Stomach smooth muscle (tissue), 2 donors: ENCODE results near the gene REM2.
"Not testable (repeated sequence)": the region's sequence is repeated elsewhere in the genome, so short reads cannot be mapped to it uniquely, and the experiment has no call there.

Source experiments
- H3K27ac ChIP-seq: one replicate; pipeline ENCODE4 v1.7.0; 2013; ENCODE audit warnings: mild to moderate bottlenecking, low read length, inconsistent platforms
- H3K27me3 ChIP-seq, 2 donors: one replicate each; pipeline ENCODE4 v1.7.0; 2013; ENCODE audit warnings: low read length in 2 of 2; ENCODE audit not compliant: insufficient read depth in 2 of 2, control insufficient read depth in 1 of 2
- H3K36me3 ChIP-seq, 2 donors: one replicate each; pipeline ENCODE4 v1.7.0; 2013; ENCODE audit warnings: low read length in 2 of 2; ENCODE audit not compliant: control insufficient read depth in 2 of 2, insufficient read depth in 2 of 2
- H3K4me1 ChIP-seq: one replicate; pipeline ENCODE4 v1.7.0; 2013; ENCODE audit warnings: low read length; ENCODE audit not compliant: control insufficient read depth, insufficient read depth
- H3K4me3 ChIP-seq, 2 donors: one replicate each; pipeline ENCODE4 v1.7.0; 2013; ENCODE audit warnings: low read length in 2 of 2
- H3K9ac ChIP-seq, 2 donors: one replicate each; pipeline ENCODE4 v1.7.0; 2013; ENCODE audit warnings: low read length in 2 of 2, mild to moderate bottlenecking in 1 of 2
- H3K9me3 ChIP-seq, 2 donors: one replicate each; pipeline ENCODE4 v1.7.0; 2013; ENCODE audit warnings: low read length in 2 of 2; ENCODE audit not compliant: control insufficient read depth in 2 of 2
- donor health status: healthy.
- donor health status: Pancreatic carcinoma.

Gene REM2

DNA sequence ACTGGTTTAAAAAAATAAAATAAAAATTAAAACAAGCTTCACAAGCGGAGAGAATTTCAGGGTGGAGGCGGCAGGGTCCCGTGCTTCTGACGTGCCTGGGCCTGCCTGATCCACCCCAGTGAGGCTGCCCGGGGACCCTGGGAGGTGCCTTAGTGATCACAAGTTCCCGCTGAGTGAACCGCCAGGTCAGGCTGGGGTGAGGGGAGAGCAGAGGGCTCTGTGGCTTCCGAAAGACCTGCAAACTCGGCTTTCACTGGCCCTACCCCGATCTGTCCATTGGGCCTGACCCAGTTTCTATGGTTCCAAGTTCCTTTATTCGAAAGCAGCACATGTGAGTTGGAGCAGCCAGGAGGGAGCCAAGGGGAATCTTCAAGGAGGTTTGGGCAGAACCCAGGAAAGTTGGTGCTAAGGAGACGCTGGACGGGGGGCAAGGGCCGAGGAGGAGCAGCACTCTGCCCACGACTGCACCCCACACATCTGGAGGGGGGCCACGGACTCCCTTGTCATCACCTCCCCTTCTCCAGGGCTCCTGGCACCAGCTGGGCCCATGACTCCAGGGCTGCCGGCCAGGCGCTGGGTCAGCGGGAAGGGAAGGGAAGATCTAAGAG, 33.7 kb upstream of the REM2 start:
- Histone ChIP-seq H3K4me3 (peak overlapping the region; percentile 12 to 52), H3K27ac (peak overlapping the region; percentile 88), H3K9ac (peak overlapping the region; percentile 39 to 51)

DNA sequence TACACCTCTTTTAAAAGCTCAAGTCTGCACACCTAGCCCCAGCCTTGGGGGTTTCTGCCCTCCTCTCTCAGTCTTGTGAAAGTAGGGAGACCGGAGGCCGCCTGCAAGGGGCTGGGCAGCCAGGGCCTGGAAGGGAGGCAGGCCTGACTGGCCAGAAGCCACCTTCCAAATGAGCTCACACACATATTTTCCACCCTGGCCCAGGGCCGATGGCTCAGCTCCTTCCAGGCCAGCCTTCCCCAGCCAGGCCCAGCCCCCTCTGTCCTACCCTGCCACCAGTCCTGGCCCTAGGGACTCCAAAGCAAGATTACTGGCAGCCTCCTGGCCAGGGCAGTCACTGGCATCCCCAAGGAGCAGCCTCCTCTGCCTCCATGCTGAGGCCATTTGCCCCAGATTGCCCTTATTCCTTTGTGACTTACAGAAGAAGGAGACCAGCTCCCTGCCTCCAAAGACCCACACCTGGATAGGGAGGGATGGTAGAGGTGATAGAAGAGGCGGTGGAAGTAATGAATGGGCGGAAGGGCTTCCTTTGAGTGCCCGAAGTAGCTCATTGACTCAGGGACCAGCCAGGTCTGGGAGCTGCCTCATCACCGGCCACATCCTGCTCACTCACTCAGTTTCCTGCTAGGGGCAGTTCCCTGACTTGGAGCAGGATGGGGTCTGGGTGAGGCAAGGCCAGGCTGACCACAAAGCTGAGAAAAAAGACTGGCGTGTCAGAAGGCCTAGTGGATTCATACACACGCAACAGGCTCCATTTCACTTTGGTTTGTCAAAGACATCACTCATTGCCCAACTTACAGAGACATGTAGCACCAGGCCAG, 31.9 kb upstream of the REM2 start:
- Histone ChIP-seq H3K4me3 (peak overlapping the region; percentile 40 to 41), H3K4me1 (peaks cover 61% of the 10 kb centered on the region), H3K9ac (peak overlapping the region; percentile 31 to 66)

More for the DNA sequence above, 33.7 kb upstream of the REM2 start:
- Histone ChIP-seq H3K27me3 (no peaks in the 10 kb centered on the region), H3K9me3 (no peaks in the 10 kb centered on the region), H3K36me3 (peaks cover 19% of the 10 kb centered on the region in 2 donors), H3K4me1 (peaks cover 71% of the 10 kb centered on the region)

DNA sequence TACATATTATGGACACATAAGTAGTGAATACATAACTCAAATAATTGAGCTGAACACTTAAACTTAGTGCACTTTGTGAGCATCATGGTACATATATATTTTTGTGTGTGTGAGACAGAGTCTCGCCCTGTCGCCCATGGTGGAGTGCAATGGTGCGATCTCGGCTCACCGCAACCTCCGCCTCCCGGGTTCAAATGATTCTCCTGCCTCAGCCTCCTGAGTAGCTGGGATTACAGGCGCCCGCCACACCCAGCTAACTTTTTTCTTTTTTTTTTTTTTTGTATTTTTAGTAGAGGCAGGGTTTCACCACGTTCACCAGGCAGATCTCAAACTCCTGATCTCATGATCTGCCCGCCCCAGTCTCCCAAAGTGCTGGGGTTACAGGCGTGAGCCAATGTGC, 30.8 kb upstream of the REM2 start:
- H3K36me3 ChIP-seq, H3K27ac ChIP-seq, H3K27me3 ChIP-seq, H3K9ac ChIP-seq, H3K9me3 ChIP-seq: not testable (repeated sequence)
- Histone ChIP-seq H3K4me3 (peak overlapping the region in 1 of 2 donors; percentile 79), H3K4me1 (peaks cover 51% of the 10 kb centered on the region)

More for the DNA sequence above, 31.9 kb upstream of the REM2 start:
- no peaks in the 10 kb centered on the region for H3K27me3 ChIP-seq
- peaks cover 3 to 4% of the 10 kb centered on the region in 2 donors for H3K36me3 ChIP-seq
- H3K9me3 ChIP-seq, result no peaks in the 10 kb centered on the region
- H3K27ac ChIP-seq, result peak overlapping the region; percentile 82

DNA sequence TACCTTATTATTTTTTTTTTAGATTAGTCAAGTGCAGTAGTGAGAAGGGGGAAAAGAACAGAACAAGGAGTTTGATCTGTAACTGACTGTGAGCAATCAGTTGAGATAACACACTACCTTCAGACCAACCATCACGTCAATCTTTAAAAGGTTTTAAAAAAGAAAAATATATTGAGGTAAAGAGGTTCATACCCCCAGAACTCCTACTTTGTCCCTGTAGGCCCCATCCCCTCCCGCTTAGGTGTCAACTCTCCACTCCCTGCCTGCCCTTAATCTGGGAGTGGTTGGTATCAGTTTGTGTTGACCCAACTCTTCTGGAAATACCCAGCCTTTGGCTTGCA, 30.5 kb upstream of the REM2 start:
- Histone ChIP-seq H3K4me3 (peak overlapping the region; percentile 79 to 88), H3K27ac (peak overlapping the region; percentile 31), H3K9ac (no peak overlapping the region)

DNA sequence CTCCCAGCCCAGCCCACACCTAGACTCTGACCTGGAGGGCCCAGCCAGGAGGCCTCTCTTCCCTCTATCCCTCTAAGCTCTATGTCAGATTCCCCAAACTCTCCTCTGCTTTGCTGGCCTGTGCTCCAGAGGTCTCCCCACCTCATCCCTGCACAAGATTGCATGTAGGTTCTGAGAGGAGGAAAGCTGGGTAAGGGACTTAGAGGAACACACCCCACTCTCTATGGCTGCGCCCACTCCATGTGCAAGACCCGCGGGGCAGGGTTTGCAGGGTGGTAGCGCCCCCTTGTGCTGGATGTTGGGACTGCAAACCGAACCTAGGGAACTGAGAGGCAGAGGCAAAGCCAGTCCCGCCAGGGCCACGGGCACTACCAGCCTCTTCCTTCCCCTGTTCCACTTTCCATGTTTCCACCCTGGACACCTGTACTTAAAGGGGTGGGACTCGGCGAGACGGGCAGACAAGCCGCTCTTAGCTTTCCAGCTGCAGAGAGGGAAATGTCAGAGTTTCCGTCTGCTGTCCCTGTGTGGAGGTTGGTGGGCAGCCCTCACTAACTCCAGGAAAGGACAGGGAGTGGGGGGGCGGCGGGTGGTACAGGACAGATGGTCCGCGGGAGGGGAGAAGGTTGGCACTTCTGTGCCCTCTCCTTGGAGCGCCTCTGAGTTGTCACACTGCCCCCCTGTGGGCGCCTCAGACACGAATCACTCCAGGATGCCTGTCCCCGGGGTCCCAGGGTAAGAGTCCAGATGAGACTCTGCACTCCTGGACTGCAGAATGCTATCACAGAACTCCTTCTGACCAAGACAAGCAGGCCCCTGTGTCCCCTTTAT, 29.9 kb upstream of the REM2 start:
- peak overlapping the region; percentile 31 for H3K27ac ChIP-seq
- H3K9me3 ChIP-seq, result no peaks in the 10 kb centered on the region
- no peaks in the 10 kb centered on the region for H3K36me3 ChIP-seq
- peak overlapping the region; percentile 68 to 73 for H3K9ac ChIP-seq
- peak overlapping the region; percentile 79 to 88 for H3K4me3 ChIP-seq
- H3K4me1 ChIP-seq, result peaks cover 44% of the 10 kb centered on the region
- no peaks in the 10 kb centered on the region for H3K27me3 ChIP-seq

More for the DNA sequence above, 30.5 kb upstream of the REM2 start:
- Histone ChIP-seq H3K9me3 (no peaks in the 10 kb centered on the region), H3K4me1 (peaks cover 50% of the 10 kb centered on the region), H3K36me3 (no peaks in the 10 kb centered on the region), H3K27me3 (no peaks in the 10 kb centered on the region)

DNA sequence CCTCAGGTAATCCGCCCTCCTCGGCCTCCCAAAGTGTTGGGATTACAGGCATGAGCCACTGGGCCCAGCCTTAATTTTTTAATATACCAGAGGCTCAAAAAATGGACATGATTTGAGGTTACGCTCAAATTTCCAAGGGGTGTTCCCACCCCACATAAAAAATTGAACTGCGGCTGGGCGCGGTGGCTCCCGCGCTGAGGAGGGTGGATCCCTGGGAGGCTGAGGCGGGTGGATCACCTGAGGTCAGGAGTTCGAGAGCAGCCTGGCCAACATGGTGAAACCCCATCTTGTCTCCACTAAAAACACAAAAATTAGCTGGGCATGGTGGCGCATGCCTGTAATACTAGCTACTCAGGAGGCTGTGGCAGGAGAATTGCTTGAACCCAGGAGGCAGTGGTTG, 28.7 kb upstream of the REM2 start:
- peaks cover 33% of the 10 kb centered on the region for H3K4me1 ChIP-seq
- not testable (repeated sequence) for H3K4me3 ChIP-seq, H3K9me3 ChIP-seq, H3K9ac ChIP-seq, H3K27ac ChIP-seq, H3K27me3 ChIP-seq, H3K36me3 ChIP-seq

DNA sequence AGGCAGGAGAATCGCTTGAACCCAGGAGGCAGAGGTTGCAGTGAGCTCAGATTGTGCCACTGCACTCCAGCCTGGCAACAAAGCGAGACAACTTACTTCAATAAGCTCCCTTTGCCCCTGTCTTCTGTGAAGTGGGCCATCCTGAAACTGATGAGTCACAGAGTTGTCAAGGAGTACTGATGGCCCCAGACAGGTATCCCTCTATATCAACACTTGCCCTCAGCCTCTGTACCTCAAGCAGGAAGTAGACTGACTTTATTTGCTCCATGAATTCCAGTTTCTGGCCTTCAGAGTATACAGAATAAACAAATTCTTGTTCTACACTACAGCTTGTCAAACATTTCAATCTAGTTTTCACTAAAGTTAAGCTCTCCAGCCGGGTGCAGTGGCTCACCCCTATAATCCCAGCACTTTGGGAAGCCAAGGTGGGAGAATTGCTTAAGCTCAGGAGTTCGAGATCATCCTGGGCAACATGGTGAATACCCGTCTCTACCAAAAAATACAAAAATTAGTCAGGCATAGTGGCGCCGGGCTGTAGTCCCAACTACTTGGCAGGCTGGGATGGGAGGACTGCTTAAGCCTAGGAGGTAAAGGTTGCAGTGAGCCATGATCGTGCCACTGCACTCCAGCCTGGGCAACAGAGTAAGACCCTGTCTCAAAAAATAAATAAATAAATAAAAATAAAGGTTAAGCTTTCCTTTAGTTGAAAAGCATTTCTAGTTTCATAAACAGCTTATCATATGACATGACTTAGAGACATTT, 27.9 kb upstream of the REM2 start:
- Histone ChIP-seq H3K9ac (no peak overlapping the region), H3K27me3 (no peaks in the 10 kb centered on the region), H3K4me1 (peaks cover 25% of the 10 kb centered on the region), H3K4me3 (no peak overlapping the region), H3K27ac (no peak overlapping the region), H3K9me3 (no peaks in the 10 kb centered on the region), H3K36me3 (no peaks in the 10 kb centered on the region)

DNA sequence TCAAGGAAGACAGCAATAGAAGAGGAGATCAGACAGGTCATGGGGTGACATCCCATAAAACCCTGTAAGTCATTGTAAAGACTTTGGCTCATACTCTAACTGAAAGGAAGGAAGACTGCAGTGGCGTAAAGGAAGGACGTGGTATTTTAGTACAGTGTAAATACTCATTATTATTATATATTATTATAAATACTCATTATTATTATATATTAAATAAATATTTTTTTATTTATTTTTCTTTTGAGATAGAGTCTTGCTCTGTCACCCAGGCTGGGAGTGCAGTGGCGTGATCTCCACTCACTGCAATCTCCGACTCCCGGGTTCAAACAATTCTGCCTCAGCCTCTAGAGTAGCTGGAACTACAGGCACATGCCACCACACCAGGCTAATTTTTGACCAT, 26.6 kb upstream of the REM2 start:
- no peak overlapping the region for H3K27ac ChIP-seq
- no peaks in the 10 kb centered on the region for H3K27me3 ChIP-seq
- H3K9ac ChIP-seq, result no peak overlapping the region
- H3K36me3 ChIP-seq, result no peaks in the 10 kb centered on the region
- no peaks in the 10 kb centered on the region for H3K9me3 ChIP-seq
- peaks cover 13% of the 10 kb centered on the region for H3K4me1 ChIP-seq
- no peak overlapping the region for H3K4me3 ChIP-seq

DNA sequence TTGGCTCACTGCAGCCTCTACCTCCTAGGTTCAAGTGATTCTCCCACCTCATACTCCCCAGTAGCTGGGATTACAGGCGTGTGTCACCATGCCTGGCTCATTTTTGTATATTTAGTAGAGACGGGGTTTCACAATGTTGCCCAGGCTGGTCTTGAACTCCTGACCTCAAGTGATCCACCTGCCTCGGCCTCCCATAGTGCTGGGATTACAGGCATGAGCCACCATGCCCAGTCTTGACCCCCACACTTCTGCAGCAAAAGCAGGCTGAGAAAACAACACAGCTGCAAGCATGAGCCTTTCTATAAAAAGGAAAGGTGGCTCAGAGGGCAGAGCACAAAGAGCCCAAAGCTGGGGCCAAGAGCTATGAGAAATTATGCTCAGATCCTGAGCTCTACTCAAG, 22.6 kb upstream of the REM2 start:
- H3K4me1 ChIP-seq, H3K4me3 ChIP-seq, H3K9me3 ChIP-seq, H3K27ac ChIP-seq, H3K27me3 ChIP-seq, H3K9ac ChIP-seq, H3K36me3 ChIP-seq: not testable (repeated sequence)

DNA sequence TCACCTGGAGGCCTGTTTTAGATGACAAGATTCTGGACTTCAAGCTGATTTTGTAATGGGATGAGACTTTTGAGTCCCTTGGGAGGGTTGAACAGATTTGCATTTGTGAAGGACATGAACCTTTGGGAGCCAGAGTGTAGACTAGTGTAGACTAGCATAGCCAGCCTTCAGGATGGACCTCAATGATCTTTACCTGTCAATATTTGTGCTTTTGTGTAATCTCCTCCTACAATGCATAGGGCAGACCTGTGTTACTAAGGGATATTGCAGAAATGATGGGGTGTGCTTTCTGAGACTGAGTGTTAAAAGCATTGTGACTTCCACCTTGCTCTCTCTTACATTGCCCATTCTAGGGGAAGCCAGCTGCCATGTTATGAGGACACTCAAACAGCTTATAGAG, 21.4 kb upstream of the REM2 start:
- Histone ChIP-seq H3K4me3 (no peak overlapping the region), H3K36me3 (no peaks in the 10 kb centered on the region), H3K4me1 (no peaks in the 10 kb centered on the region), H3K27me3 (no peaks in the 10 kb centered on the region), H3K9ac (no peak overlapping the region), H3K9me3 (no peaks in the 10 kb centered on the region), H3K27ac (no peak overlapping the region)
